HL-60 (cell line): ENCODE data around the gene PRRT1.

ENCODE experiments used
- POLR2AphosphoS5 ChIP-seq: IDR thresholded peaks from 2 replicates; pipeline ENCODE4 v1.6.1; 2012; ENCODE audit warnings: low read depth
- TF ChIP-seq, protein P1 (sequence below): IDR thresholded peaks from one replicate; pipeline ENCODE4 v1.5.1; 2011; ENCODE audit warnings: low read length, control low read depth, inconsistent platforms; ENCODE audit not compliant: insufficient read depth

GRCh38 chr6:32198866-32199265 lies 47.1 kb upstream of the PRRT1 start:
- TF ChIP-seq, protein P1, sequence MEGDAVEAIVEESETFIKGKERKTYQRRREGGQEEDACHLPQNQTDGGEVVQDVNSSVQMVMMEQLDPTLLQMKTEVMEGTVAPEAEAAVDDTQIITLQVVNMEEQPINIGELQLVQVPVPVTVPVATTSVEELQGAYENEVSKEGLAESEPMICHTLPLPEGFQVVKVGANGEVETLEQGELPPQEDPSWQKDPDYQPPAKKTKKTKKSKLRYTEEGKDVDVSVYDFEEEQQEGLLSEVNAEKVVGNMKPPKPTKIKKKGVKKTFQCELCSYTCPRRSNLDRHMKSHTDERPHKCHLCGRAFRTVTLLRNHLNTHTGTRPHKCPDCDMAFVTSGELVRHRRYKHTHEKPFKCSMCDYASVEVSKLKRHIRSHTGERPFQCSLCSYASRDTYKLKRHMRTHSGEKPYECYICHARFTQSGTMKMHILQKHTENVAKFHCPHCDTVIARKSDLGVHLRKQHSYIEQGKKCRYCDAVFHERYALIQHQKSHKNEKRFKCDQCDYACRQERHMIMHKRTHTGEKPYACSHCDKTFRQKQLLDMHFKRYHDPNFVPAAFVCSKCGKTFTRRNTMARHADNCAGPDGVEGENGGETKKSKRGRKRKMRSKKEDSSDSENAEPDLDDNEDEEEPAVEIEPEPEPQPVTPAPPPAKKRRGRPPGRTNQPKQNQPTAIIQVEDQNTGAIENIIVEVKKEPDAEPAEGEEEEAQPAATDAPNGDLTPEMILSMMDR, result no peak
- no peak for TF ChIP-seq POLR2AphosphoS5
